BJ (cell line): ENCODE measurements around the gene FBRSL1. TPM values are rescaled to one million over a fixed set of nuclear protein-coding genes. Genes with fewer than 3 reads are reported as not detected.

ENCODE experiments used
- CTCF ChIA-PET: fragments of 350-600 bp; formaldehyde crosslinking; extraction: SDS; loops from one replicate; lab custom pipeline; 2021; ENCODE audit warnings: antibody characterized with exemption, inconsistent platforms; lab: Yijun Ruan, JAX
- POLR2A ChIA-PET: fragments of 300-600 bp; sonication (Branson Sonifier 250); formaldehyde crosslinking; extraction: SDS; loops from one replicate; lab custom pipeline; 2021; ENCODE audit warnings: antibody characterized with exemption; lab: Charles Lee
- DNase-seq: peaks from one replicate; pipeline ENCODE4 v3.0.0-alpha.2; 2011; ENCODE audit warnings: low read depth
- H3K27me3 ChIP-seq: 2 replicates; pipeline ENCODE4 v1.6.0; 2011; ENCODE audit warnings: low read length; ENCODE audit not compliant: control insufficient read depth, insufficient read depth
- H3K36me3 ChIP-seq: 2 replicates; pipeline ENCODE4 v1.5.1; 2011; ENCODE audit warnings: low read length; ENCODE audit not compliant: control insufficient read depth, insufficient read depth
- H3K4me3 ChIP-seq: 2 replicates; pipeline ENCODE4 v1.5.1; 2011; ENCODE audit warnings: low read depth, mild to moderate bottlenecking, control low read depth, low read length
- CTCF ChIP-seq: IDR thresholded peaks from 2 replicates; pipeline ENCODE4 v1.5.1; 2011; ENCODE audit warnings: low read depth, mild to moderate bottlenecking, control low read depth, inconsistent platforms, low read length, moderate library complexity; ENCODE audit not compliant: insufficient read depth
- polyA plus RNA-seq: library from polyadenylated mRNA; depleted of rRNA; stranded (reverse); fragments of >200 nt; gene quantifications from 2 replicates; pipeline ENCODE4 v1.2.3, GENCODE V29; 2011

Gene FBRSL1
- polyA plus RNA-seq, 1 experiment = 1.4 TPM

DNA sequence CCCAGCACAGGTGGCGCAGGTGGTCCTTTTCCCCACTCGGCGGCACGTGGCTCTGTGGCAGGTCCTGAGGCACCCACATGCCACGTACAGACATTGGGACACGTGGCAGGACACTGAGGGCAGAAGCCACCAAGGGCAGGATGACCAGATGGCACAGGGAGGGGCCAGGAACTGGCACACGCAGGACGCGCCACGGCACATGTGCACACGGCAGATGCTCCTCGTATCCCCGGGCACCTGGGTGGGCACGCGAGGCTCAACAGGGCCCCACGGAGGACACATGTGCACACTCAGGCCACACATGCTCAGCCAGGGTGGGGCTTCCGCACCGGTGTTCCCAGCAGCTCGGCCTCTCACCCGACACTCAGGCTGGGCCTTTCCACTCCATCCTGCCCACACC is 52.0 kb downstream of the FBRSL1 start:
- Histone ChIP-seq H3K36me3 (no peaks in the 10 kb centered on the region), H3K27me3 (no peaks in the 10 kb centered on the region), H3K4me3 (no peak overlapping the region)
- CTCF ChIA-PET = interaction anchor here (0.6 kb wide), 1 partner anchor 13 kb away, joined by 3 read pairs; no protein-coding TSS in a partner anchor
- POLR2A ChIA-PET = no interaction called here
- TF ChIP-seq CTCF = no peak
- no peak for DNase-seq

DNA sequence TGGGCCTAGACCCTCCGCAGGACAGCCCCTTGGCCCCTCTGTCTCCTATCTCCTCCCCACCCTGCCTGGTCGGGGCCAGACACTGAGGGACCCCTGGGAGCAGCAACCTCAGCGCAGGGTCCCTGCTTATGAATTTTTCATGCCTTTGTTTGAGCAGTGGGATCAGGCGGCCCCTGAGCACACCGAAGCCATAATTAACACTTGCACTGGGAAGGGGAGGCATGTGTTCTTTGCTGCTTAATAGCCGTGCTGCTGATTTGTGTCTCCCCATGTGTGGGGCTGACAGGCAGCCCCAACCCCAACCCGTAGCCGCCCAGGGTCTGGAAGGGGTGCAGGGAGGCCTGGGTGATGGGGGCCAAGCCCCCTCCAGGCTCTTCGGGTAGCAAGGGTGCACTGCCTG is 52.7 kb downstream of the FBRSL1 start:
- H3K27me3 ChIP-seq = no peaks in the 10 kb centered on the region
- DNase-seq = no peak
- CTCF ChIA-PET = no interaction called here
- POLR2A ChIA-PET = no interaction called here
- H3K36me3 ChIP-seq = no peaks in the 10 kb centered on the region
- H3K4me3 ChIP-seq = no peak overlapping the region
- no peak for TF ChIP-seq CTCF

GRCh38 chr12:132543298-132544079 is 53.5 kb downstream of the FBRSL1 start:
- DNase-seq = no peak
- TF ChIP-seq CTCF = no peak
- Histone ChIP-seq H3K4me3 (no peak overlapping the region), H3K36me3 (no peaks in the 10 kb centered on the region), H3K27me3 (no peaks in the 10 kb centered on the region)
- ChIA-PET CTCF (interaction anchor here (0.8 kb wide), 1 partner anchor 20 kb away, joined by 3 read pairs; no protein-coding TSS in a partner anchor), POLR2A (interaction anchor here (0.5 kb wide), 1 partner anchor 28 kb away, joined by 14 read pairs; no protein-coding TSS in a partner anchor)

DNA sequence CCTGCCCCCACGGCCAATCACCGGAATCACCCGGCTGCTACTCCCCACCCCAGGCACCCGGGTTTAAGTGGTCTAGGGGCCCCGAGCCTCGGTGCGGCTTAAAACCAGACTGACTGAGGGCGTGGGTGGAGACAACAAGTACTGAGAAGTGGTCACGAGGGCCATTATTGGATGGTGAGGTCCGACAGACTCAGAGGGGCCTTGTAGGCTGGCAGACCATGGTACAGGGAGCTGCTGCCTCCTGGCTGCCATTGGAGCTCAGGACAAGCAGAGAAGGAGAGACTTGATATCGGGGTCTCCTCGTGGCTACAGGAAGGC is 54.1 kb downstream of the FBRSL1 start:
- no peak for TF ChIP-seq CTCF
- Histone ChIP-seq H3K4me3 (no peak overlapping the region), H3K36me3 (no peaks in the 10 kb centered on the region), H3K27me3 (no peaks in the 10 kb centered on the region)
- POLR2A ChIA-PET = interaction anchor here (0.5 kb wide), 1 partner anchor 28 kb away, joined by 14 read pairs; no protein-coding TSS in a partner anchor
- CTCF ChIA-PET = interaction anchor here (0.8 kb wide), 1 partner anchor 21 kb away, joined by 3 read pairs; no protein-coding TSS in a partner anchor
- DNase-seq = no peak

DNA sequence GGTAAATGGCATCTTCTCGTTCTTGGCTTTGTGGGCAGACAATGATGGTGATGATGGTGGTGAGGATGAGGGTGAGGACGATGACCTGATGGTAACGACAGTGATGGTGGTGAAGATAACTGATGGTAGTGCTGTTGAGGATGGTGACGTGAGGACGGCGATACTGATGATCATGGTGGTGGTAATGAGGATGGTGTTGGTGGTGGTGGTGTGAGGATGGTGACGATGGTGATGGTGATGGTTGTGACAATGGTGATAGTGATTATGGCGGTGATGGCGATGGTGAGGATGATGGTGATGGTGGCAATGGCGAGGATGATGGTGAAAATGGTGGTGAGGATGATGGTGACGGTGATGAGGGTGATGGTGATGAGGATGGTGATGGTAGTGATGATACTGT is 54.5 kb downstream of the FBRSL1 start:
- no peak for DNase-seq
- Histone ChIP-seq H3K4me3 (no peak overlapping the region), H3K36me3 (no peaks in the 10 kb centered on the region), H3K27me3 (no peaks in the 10 kb centered on the region)
- POLR2A ChIA-PET = no interaction called here
- CTCF ChIA-PET = interaction anchor here (0.8 kb wide), 1 partner anchor 21 kb away, joined by 3 read pairs; no protein-coding TSS in a partner anchor
- no peak for TF ChIP-seq CTCF
